Muscle of back (tissue), 11 donors: ENCODE measurements around the gene GSTT2. TPM values are rescaled to one million over a fixed set of nuclear protein-coding genes. Genes with fewer than 3 reads are reported as not detected.

Experiments
- DNase-seq, 3 donors: peaks; one replicate each; pipeline versions ENCODE4 v3.0.0 to v3.0.0-alpha.2; 2013
- polyA plus RNA-seq, 10 donors: library from polyadenylated mRNA; unstranded; fragments of 120-200 nt; gene quantifications; one replicate each; pipeline ENCODE4 v1.2.1, GENCODE V29; 2013; ENCODE audit not compliant: insufficient read length in 10 of 10

Gene GSTT2
- polyA plus RNA-seq, 10 donors: 0.43 to 2.6 (median 1.8) TPM; not detected in 5

GRCh38 chr22:24008381-24009226 is 28.7 kb downstream of the GSTT2 start:
- no peak for DNase-seq

DNA sequence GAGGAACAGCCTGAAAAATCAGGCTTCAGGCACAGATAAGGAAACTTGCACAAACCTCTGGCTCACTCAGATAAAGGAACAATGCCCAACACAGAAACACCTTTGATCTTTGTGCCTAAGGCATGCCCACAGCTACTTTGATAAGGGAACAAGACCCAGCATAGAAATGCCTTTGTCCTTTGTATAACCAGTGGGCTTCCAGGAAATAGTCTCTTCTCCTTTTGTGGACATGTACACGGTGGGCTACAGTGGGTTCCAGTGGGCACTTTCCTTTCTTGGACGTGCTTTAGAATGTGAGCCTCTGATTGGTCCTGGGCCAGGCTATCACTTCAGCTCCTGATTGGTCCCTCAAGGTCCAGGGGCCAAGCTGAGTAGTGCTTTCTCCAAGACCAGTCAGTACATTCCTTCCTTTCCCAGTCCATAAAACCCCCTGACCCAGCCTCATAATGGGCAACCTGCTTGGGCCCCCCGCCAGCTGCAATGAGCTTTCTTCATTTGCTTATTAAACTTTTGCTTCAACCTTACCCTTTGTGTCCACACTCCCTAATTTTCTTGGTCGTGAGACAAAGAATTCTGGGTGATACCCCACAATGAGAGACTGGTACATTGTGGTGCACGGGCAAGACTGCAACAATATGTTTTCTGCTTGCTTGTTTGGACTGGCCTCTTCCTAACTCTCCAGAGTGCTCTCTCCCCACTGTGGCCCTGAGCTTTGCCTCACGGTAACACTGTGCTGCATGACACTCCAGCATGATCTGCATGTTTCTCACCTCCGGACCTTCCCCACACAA is 29.5 kb downstream of the GSTT2 start:
- no peak for DNase-seq

GRCh38 chr22:24010018-24010391 is 30.1 kb downstream of the GSTT2 start:
- no peak for DNase-seq

DNA sequence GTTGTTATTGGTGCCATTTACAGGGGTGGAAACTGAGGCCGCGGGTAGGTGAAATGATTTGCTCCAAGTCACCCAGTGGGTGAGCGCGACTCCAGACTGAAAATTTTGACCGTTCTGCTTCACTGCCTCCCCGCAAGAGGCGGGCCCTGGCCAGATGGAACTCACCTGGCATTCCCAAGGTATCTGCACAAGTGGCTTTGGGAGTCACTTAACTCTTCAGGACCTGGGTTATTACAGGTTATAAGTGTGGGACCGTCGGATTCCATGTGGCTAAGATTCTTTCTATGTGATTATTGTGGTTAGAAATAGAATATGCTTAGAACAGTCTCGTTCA is 31.8 kb downstream of the GSTT2 start:
- DNase-seq: no peak

DNA sequence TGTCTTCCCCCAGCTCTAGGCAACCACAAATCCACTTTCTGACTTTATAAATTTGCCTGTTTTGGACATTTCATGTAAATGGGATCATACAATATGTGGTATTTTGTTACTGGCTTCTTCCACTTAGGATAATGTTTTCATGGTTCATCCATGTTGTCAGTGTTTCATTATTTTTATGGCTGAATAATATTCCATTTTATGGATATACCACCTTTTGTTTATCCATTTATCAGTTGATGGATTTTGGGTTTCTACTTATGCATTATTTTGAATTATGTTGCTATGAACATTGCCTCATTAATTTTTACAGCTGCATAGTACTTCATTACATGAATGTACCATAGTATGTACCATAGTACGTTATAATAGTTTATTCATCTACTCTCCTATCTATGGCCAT is 36.2 kb downstream of the GSTT2 start:
- no peak for DNase-seq

DNA sequence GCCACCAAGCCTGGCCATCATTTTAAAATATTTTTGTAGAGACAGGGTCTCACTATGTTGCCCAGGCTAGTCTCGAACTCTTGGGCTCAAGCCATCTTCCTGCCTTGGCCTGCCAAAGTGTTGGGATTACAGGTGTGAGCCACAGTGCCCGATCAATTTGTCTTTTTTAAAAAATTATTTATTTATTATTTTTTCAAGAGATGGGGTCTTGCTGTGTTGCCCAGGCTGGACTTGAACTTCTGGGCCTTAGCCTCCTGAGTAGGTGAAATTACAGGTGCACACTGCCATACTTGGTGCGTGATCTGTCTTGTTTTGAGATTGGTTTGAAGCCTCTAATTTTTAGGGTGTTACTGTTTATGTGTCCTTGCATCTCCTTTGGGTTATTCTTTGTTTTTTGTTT is 41.4 kb downstream of the GSTT2 start:
- no peak for DNase-seq

DNA sequence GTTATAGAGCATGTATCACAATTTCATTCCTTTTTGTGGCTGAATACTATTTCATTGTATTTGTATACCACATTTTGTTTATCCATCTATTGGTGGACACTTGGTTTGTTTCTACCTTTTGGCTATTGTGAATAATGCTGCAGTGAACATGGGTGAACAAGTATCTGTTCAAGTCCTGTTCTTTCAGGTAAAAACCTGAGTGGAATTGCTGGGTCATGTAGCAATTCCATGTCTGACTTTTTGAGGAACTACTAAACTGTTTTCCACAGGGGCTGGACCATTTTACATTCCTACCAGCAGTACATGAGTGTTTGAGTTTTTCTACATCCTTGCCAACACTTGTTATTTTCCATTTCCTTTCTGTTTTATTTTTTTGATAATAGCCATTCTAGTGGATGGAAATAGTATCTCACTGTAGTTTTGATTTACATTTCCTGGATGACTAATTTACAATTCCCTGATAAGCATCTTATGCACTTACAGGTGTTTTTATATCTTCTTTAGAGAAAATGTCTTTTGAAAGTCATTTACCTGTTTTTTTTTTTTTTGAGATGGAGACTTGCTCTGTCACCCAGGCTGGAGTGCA is 43.4 kb downstream of the GSTT2 start:
- no peak for DNase-seq

DNA sequence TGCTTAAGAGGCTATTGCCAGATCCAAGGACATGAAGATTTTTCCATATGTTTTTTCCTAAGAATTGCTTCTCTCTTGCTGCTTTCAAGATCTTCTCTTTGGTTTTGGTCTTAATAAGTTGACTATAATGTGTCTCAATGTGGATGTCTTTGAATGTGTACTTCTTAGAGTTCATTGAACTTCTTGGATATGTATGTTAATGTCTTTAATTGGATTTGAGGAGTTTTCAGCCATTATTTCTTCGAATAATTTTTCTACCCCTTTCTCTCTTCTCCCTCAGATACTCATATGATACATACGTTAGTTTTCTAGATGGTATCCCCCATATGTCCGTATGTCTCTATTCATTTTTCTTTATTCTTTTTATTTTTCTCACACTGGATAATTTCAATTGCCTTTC is 44.4 kb downstream of the GSTT2 start:
- no peak for DNase-seq

DNA sequence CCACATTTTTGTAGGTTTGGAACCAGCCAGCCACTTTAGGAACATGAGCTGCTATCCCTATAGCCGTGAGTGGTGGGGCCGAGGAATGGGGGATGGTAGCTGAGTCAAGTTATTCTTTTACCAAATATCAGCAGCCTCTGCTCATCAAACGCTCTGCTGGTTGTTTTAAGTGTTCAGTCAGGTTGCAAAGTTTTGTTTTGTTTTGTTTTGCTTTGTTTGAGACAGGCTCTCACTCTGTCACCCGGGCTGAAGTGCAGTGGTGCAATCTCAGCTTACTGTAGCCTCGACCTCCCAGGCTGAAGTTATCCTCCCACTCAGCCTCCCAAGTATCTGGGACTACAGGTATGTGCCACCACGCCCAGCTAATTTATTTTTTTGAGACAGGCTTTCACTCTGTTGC is 45.5 kb downstream of the GSTT2 start:
- DNase-seq: no peak

DNA sequence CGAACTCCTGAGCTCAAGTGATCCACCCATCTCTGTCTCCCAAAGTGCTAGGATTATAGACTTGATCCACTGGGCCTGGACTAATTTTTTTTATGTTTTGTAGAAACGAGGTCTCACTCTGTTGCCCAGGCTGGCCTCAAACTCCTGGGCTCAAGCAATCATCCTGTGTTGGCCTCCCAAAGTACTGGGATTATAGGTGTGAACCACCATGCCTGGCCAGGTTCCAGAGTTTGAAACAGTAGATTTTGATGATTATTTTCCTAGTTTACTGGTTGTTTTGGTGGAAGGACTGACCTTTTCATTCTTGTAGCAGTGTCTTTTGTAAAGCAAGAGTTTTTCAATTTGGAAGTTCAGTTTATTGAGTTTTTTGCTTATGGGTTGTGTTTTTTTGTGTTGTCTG is 46.1 kb downstream of the GSTT2 start:
- no peak for DNase-seq

DNA sequence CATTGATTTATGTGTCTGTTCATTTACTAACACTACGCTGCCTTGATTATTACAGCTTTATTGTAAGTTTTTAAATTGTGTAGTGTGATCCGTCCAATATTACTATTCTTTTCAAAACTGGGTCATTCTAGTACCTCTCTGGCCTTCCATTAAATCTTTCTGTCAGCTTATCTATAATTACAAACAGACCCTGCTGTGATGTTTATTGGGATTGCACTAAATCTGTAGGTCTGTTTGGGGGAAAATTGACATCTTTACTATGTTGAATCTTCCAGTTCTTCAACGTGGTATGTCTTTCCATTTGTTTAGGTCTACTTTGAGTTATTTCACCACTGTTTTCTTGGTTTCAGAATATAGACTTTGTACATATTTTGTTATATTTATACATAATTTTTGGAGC is 46.8 kb downstream of the GSTT2 start:
- no peak for DNase-seq

GRCh38 chr22:24027389-24027975 is 47.5 kb downstream of the GSTT2 start:
- DNase-seq: no peak

DNA sequence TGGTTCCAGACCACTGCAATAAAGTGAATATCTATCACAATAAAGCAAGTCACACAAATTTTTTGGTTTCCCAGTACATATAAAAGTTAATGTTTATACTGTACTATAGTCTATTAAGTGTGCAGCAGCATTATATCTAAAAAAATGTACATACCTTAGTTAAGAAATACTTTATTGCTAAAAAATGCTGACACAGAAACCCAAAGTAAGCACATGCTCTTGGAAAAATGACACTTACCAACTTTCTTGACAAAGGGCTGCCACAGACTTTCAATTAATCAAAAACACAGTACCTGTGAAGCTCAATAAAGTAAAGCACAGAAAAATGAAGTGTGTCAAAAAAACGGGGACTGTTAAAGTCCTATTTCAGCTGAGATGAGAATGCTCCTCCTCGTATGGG is 48.1 kb downstream of the GSTT2 start:
- DNase-seq: no peak

GRCh38 chr22:24028533-24028932 is 48.6 kb downstream of the GSTT2 start:
- no peak for DNase-seq

DNA sequence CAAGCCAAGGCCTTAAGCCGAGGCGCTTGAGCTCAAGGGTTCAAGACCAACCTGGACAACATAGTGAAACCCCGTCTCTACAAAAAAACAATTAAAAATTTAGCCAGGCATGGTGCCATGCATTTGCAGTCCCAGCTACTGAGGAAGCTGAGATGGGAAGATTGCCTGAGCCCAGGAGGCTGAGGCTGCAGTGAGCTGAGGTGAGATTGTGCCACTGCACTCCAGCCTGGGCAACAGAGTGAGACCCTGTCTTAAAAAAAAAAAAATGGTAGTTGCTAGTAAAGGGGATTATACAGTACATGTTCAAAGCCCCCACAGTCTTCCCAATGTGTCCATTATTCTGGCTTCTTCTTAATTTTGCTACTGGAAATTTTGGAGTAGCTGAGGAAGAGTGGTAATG is 49.4 kb downstream of the GSTT2 start:
- DNase-seq: no peak

- DNase-seq: no peak
Observed at GRCh38 chr22:24030186-24030702, 50.3 kb downstream of the GSTT2 start.

Other genes with a start within 250 kb of the GSTT2 start
- 1 to 10 TPM; 4.0 to 6.2 (median 5.1) TPM for gene ZNF70, start 229.0 kb upstream of the GSTT2 start, polyA plus RNA-seq
- 1 to 10 TPM in 4 of 10 donors, under 1 TPM in 5, not detected in 1; 0.26 to 1.4 (median 0.84) TPM for gene VPREB3, start 225.7 kb upstream of the GSTT2 start, polyA plus RNA-seq
- under 1 TPM in 9 of 10 donors, not detected in 1; 0.14 to 0.61 (median 0.33) TPM for gene C22orf15, start 217.1 kb upstream of the GSTT2 start, polyA plus RNA-seq
- gene CHCHD10, start 212.2 kb upstream of the GSTT2 start, polyA plus RNA-seq: 10 to 100 TPM; 35.5 to 74.9 (median 50.2) TPM
- gene MMP11, start 207.3 kb upstream of the GSTT2 start, polyA plus RNA-seq: 10 to 100 TPM in 4 of 10 donors, 1 to 10 TPM in 6; 6.2 to 18.2 (median 8.7) TPM
- gene SMARCB1, start 193.2 kb upstream of the GSTT2 start, polyA plus RNA-seq: 100 to 1,000 TPM in 1 of 10 donors, 10 to 100 TPM in 9; 57.5 to 111 (median 74.6) TPM
- gene DERL3, start 141.1 kb upstream of the GSTT2 start, polyA plus RNA-seq: 1 to 10 TPM in 8 of 10 donors, under 1 TPM in 2; 0.71 to 2.6 (median 1.3) TPM
- 10 to 100 TPM in 1 of 10 donors, 1 to 10 TPM in 9; 4.3 to 10.1 (median 6.4) TPM for gene SLC2A11, start 122.3 kb upstream of the GSTT2 start, polyA plus RNA-seq
- 100 to 1,000 TPM in 8 of 10 donors, 10 to 100 TPM in 2; 75.5 to 212 (median 130) TPM for gene MIF, start 85.8 kb upstream of the GSTT2 start, polyA plus RNA-seq
- gene GSTT2B, start 18.9 kb upstream of the GSTT2 start, polyA plus RNA-seq: 10 to 100 TPM in 4 of 10 donors, 1 to 10 TPM in 6; 2.2 to 33.9 (median 9.4) TPM
- 1 to 10 TPM; 2.0 to 6.7 (median 3.1) TPM for gene DDTL, start 13.2 kb upstream of the GSTT2 start, polyA plus RNA-seq
- gene DDT, start 5.7 kb upstream of the GSTT2 start, polyA plus RNA-seq: 10 to 100 TPM; 29.9 to 65.1 (median 44.2) TPM
- not detected for gene GSTT4, start 25.3 kb downstream of the GSTT2 start, polyA plus RNA-seq
- gene CABIN1, start 31.2 kb downstream of the GSTT2 start, polyA plus RNA-seq: 10 to 100 TPM; 20.7 to 39.5 (median 27.7) TPM
- gene SUSD2, start 201.4 kb downstream of the GSTT2 start, polyA plus RNA-seq: 1 to 10 TPM in 2 of 10 donors, under 1 TPM in 8; 0.31 to 2.0 (median 0.66) TPM